ENCODE measurements around the gene PCDH1.
"Not testable (repeated sequence)": the region's sequence is repeated elsewhere in the genome, so short reads cannot be mapped to it uniquely, and the experiment has no call there.

DNA sequence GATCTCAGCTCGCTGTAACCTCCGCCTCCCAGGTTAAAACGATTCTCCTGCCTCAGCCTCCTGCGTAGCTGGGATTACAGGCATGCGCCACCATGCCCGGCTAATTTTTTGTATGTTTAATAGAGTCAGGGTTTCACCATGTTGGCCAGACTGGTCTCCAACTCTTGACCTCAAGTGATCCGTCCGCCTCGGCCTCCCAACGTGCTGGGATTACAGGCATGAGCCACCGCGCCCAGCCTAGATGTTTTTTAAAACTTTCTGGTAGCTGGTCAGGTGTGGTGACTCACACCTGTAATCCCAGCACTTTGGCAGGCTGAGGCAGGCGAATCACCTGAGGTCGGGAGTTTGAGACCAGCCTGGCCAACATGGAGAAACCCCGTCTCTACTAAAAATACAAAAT, 57.5 kb downstream of the PCDH1 start:
- TF ChIP-seq, protein P1, sequence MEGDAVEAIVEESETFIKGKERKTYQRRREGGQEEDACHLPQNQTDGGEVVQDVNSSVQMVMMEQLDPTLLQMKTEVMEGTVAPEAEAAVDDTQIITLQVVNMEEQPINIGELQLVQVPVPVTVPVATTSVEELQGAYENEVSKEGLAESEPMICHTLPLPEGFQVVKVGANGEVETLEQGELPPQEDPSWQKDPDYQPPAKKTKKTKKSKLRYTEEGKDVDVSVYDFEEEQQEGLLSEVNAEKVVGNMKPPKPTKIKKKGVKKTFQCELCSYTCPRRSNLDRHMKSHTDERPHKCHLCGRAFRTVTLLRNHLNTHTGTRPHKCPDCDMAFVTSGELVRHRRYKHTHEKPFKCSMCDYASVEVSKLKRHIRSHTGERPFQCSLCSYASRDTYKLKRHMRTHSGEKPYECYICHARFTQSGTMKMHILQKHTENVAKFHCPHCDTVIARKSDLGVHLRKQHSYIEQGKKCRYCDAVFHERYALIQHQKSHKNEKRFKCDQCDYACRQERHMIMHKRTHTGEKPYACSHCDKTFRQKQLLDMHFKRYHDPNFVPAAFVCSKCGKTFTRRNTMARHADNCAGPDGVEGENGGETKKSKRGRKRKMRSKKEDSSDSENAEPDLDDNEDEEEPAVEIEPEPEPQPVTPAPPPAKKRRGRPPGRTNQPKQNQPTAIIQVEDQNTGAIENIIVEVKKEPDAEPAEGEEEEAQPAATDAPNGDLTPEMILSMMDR (IDR thresholded peaks at IDR 0.05): not testable (repeated sequence)
- not testable (repeated sequence) for TF ChIP-seq POLR2A (IDR thresholded peaks at IDR 0.05)

Measured in lower leg skin (tissue), 3 donors.